GM12873 (cell line): ENCODE results near the gene TAB3.

Source experiments
- TF ChIP-seq, protein P1 (sequence below): IDR thresholded peaks from 2 replicates; pipeline ENCODE4 v1.5.1; 2012; ENCODE audit warnings: low read depth, mild to moderate bottlenecking, moderate library complexity, low read length, control low read depth; ENCODE audit not compliant: insufficient read depth; ENCODE audit errors: missing control alignments

Gene TAB3, protein sequence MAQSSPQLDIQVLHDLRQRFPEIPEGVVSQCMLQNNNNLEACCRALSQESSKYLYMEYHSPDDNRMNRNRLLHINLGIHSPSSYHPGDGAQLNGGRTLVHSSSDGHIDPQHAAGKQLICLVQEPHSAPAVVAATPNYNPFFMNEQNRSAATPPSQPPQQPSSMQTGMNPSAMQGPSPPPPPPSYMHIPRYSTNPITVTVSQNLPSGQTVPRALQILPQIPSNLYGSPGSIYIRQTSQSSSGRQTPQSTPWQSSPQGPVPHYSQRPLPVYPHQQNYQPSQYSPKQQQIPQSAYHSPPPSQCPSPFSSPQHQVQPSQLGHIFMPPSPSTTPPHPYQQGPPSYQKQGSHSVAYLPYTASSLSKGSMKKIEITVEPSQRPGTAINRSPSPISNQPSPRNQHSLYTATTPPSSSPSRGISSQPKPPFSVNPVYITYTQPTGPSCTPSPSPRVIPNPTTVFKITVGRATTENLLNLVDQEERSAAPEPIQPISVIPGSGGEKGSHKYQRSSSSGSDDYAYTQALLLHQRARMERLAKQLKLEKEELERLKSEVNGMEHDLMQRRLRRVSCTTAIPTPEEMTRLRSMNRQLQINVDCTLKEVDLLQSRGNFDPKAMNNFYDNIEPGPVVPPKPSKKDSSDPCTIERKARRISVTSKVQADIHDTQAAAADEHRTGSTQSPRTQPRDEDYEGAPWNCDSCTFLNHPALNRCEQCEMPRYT

DNA sequence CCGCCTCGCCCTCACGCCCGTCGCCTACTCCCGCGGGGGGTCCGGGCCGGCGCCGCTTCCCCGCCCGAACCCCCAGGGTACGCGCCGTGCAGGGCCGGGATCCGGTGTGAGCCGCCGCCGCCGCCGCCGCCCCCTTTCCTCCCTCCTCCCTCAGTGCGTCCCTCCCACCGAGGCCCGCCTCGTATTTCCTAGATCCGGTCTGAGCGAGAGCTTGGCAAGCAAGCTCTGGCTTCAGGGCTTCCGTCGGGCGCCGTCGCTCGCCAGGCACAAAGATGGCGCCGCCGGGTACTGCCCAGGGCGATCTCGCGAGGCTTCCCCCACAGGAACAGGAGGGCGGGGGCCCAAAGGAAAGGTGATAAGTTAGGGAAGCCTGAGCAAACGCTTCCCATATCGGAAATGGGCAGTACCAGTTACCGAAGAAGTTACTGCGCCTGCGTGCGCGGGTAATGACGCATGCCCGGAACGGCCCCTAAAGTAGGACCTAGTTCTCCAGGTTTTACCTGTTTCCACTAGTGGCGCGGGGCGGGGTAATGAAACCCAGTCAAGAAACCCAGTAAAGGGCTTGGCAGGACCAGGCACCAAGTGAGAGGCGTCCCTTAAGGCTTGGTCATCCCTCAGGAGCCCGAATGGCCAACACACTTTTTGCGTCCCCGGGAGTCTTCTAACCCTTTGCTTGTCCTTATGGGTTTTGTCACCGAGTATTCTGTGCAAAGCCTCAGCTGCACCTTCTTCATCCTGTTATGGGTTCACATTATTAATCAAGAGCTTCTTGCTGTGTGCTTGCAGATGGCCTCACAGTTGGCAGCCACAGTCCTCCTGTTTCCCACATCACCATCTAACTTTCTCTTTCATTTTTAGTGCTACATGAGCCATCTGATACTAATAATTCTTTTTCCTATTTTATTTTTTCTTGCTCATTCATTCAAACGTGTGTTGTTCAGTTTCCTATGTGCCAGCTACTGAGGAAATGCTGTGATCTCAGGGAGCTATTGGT is at the start of gene TAB3:
TSS of gene TAB3 (minus strand) at position 108 of the 994 bp plus-strand sequence. CDS start 29,666 bp downstream, outside the sequence.
- TF ChIP-seq, protein P1, sequence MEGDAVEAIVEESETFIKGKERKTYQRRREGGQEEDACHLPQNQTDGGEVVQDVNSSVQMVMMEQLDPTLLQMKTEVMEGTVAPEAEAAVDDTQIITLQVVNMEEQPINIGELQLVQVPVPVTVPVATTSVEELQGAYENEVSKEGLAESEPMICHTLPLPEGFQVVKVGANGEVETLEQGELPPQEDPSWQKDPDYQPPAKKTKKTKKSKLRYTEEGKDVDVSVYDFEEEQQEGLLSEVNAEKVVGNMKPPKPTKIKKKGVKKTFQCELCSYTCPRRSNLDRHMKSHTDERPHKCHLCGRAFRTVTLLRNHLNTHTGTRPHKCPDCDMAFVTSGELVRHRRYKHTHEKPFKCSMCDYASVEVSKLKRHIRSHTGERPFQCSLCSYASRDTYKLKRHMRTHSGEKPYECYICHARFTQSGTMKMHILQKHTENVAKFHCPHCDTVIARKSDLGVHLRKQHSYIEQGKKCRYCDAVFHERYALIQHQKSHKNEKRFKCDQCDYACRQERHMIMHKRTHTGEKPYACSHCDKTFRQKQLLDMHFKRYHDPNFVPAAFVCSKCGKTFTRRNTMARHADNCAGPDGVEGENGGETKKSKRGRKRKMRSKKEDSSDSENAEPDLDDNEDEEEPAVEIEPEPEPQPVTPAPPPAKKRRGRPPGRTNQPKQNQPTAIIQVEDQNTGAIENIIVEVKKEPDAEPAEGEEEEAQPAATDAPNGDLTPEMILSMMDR, result no peak

DNA sequence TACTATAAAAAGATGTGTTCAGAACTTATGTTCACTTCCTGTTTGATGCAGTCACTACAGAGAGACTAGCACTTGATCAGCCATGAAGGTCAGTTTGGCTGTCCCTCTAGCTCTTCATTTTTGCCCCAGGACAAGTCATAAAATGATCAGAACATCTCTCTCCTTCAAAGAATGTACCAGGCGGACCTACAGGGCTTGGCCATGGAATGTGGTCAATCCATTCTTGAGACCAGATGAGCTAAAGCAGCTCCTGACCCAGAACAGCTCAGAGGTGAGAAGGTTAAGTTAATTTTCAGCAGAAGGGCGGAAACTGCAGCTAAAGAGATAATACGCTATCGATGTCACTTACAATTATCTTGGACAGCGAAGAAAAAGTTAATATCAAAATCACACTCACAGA is 49.2 kb upstream of the TAB3 start:
- TF ChIP-seq, protein P1, result no peak

DNA sequence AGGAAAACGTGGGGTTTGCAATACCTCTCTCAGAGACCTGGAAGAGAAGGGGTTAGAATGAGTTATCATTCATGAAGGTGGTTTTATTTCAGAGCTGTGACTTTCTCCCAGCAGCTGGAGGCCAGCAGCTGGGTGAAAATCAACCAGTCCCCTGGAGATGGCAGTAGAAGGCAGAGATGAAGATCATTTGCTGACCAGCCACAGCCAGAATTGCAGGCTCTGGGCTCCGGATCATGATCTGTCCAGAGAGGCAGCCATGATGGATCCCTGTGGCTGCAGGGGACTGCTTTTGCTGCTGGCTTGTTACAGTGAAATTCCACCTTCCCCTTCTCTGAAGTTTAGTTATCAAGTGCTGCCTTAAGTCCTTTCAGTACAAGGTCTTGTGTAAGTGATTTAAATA is 46.9 kb upstream of the TAB3 start:
- TF ChIP-seq, protein P1, result no peak

DNA sequence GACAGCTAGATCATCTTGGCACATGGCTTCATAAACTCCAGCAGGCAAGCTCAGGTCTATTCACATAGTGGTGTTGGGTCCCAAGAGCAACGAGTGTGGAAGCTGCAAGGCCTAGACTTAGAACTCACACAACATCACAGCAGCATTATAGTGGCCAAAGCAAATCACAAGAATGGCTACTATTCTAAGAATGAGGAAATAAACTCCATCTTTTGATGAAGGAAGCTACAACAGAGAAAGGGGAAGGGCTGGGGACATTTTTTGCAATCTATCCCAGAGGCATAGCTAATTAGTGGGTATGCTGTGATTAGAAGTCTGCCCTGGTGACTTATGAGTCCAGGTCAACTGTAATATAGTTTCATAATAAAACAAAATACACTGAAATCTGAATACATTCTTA is 42.9 kb upstream of the TAB3 start:
- TF ChIP-seq, protein P1, result no peak

DNA sequence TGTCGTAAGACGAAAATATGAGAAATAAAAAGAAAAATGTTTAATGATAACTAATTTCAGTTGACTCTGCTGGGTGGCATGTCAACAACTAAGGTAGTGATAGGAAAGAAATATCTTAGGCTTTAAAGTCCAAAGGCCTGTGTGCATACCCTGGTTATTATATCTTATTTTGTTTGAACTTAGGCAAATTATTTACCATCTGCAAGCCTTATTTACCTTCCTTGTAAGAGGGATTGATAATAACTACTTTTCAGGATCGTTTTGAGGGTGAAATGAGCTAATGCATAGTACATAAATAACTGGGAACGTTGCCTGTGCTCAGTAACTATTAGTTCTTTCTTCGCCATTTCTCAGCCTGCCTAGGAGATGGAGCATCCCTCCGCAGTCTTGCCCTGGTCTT is 41.6 kb upstream of the TAB3 start:
- TF ChIP-seq, protein P1, result no peak

DNA sequence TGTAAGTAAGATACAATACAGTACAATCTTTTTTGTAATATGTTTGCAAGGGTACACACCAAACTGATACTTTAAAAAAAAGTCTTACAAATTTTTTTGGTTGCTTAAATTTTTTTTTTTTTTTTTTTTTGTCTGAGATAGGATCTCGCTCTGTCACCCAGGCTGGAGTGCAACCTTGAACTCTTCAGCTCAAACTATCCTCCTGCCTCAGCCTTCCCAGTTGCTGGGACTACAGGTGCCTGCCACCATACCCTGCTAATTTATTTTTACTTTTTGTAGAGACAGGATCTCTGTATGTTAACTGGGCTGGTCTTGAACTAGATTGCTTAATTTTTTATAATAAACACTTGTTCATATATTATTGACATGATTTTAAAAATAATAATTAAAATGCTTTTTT is 41.1 kb upstream of the TAB3 start:
- TF ChIP-seq, protein P1, result no peak
